Measurements from ENCODE around the gene PDLIM1. TPM values are rescaled to one million over a fixed set of nuclear protein-coding genes. Genes with fewer than 3 reads are reported as not detected.

Gene PDLIM1
- total and polyA plus RNA-seq, 9 of the 15 experiments (the other 6 are each of a cell fraction or from before 2014, with no cell fraction given): 19.8 to 164 (median 39.1) TPM

- intact Hi-C loops (cut with micrococcal nuclease) (no loop called here), in situ Hi-C loops (cut with MboI) (no loop called here)
- ChIA-PET POLR2A (interaction anchor here (0.6 kb wide), 1 partner anchor 38 kb away, joined by 3 read pairs; no protein-coding TSS in a partner anchor), CTCF (ENCODE audit: low intra/inter-chr PET ratio) (no interaction called here)
- Histone ChIP-seq H3K9me3 (replicated peaks; ENCODE audit: control insufficient read depth, insufficient read depth, low read depth, low read length) (no peaks in the 10 kb centered on the region), H3K36me3 (ENCODE audit: control insufficient read depth, insufficient read depth, low read length) (peaks cover 72% of the 10 kb centered on the region; the same call in 2 of the 3 replicates), H3K27me3 (ENCODE audit: control insufficient read depth in 2 of 2, insufficient read depth in 2 of 2, low read length in 2 of 2) (no peaks in the 10 kb centered on the region), H3K4me2 (ENCODE audit: insufficient read depth, low read length) (no peak overlapping the region), H3K79me2 (ENCODE audit: control insufficient read depth, insufficient read depth, low read length) (no peaks in the 10 kb centered on the region; the same call in 2 of the 3 replicates), H3K9me1 (ENCODE audit: control insufficient read depth, insufficient read depth, low read length) (no peaks in the 10 kb centered on the region), H2AFZ (ENCODE audit: low read depth, low read length) (no peak overlapping the region), H4K20me1 (replicated peaks; ENCODE audit: control insufficient read depth, insufficient read depth, low read length) (no peaks in the 10 kb centered on the region), H3K4me3 (no peak overlapping the region), H3K4me1 (replicated peaks in 1 of 2; ENCODE audit: control insufficient read depth in 2 of 2, insufficient read depth in 2 of 2, low read length in 2 of 2) (peaks cover 5 to 8% of the 10 kb centered on the region in 2 experiments; a peak in 3 of 5 replicates), H3K9ac (ENCODE audit: insufficient read depth in 1 of 2, low read depth in 2 of 2, low read length in 2 of 2) (peak overlapping the region in 1 of 2 experiments; percentile 27; a peak in 1 of 4 replicates), H3K27ac (ENCODE audit: extremely low read depth, low read depth, low read length) (peak overlapping the region; percentile 47; the same call in 2 of the 3 replicates)
- FAIRE-seq (peak; percentile 32), ATAC-seq (peak; percentile 70), DNase-seq (ENCODE audit: extremely low read depth in 1 of 4, low spot score in 3 of 4) (peak in 2 of 4 experiments; percentile 17 to 42)
- 17% methylated on average over 2 of the region's 3 CpGs for WGBS (ENCODE audit: insufficient coverage, low coverage, missing lambda C conversion rate)
- BruUV-seq (replicated peaks): no TSS peak
- TF ChIP-seq ATF3 (IDR thresholded peaks at IDR 0.05) (peak; percentile 92), ATF3 (CRISPR knock-in tag; conservative IDR thresholded peaks at IDR 0.05) (no peak), DPF2 (IDR thresholded peaks at IDR 0.05) (peak; percentile 21; the same call in 1 of the 2 replicates), TCF3 (CRISPR knock-in tag; IDR thresholded peaks at IDR 0.05) (peak; percentile 34), SOX6 (IDR thresholded peaks at IDR 0.05) (peak; percentile 87), IFI16 (CRISPR knock-in tag; IDR thresholded peaks at IDR 0.05) (no peak), POLR2AphosphoS2 (IDR thresholded peaks at IDR 0.05; ENCODE audit: low read length) (no peak), TEAD4 (IDR thresholded peaks at IDR 0.05; ENCODE audit: low read length) (peak; percentile 59), TEAD4 (CRISPR knock-in tag; IDR thresholded peaks at IDR 0.05; ENCODE audit: borderline replicate concordance) (no peak), MECOM (CRISPR knock-in tag; IDR thresholded peaks at IDR 0.05) (no peak), MAFF (IDR thresholded peaks at IDR 0.05; ENCODE audit: low read length) (peak; percentile 1; the same call in 1 of the 2 replicates), CBFA2T3 (IDR thresholded peaks at IDR 0.05) (peak; percentile 49), ARID1B (IDR thresholded peaks at IDR 0.05) (peak; percentile 49; the same call in 1 of the 2 replicates), SMARCE1 (IDR thresholded peaks at IDR 0.05) (peak; percentile 26; the same call in 1 of the 2 replicates), TAL1 (IDR thresholded peaks at IDR 0.05) (peak; percentile 25; the same call in 1 of the 2 replicates), THAP7 (CRISPR knock-in tag; IDR thresholded peaks at IDR 0.05) (no peak), HINFP (tag; conservative IDR thresholded peaks at IDR 0.05; ENCODE audit: low read depth) (no peak), TAF1 (IDR thresholded peaks at IDR 0.05; ENCODE audit: control insufficient read depth, extremely low read depth, insufficient read depth, low read length, severe bottlenecking) (no peak), MCM5 (IDR thresholded peaks at IDR 0.05; ENCODE audit: low read depth) (no peak), CTBP1 (IDR thresholded peaks at IDR 0.05; ENCODE audit: borderline replicate concordance) (peak; percentile 67; the same call in 1 of the 2 replicates), FOSL1 (tag; conservative IDR thresholded peaks at IDR 0.05) (peak; percentile 78), L3MBTL2 (IDR thresholded peaks at IDR 0.05) (no peak), TEAD1 (CRISPR knock-in tag; IDR thresholded peaks at IDR 0.05) (peak; percentile 66 to 88; a peak in 3 of 4 replicates), SMC3 (conservative IDR thresholded peaks at IDR 0.05; ENCODE audit: insufficient read depth, low read depth, low read length) (no peak)
Observed at GRCh38 chr10:95260397-95260881, 30.4 kb downstream of the PDLIM1 start.

Measured in K562 (cell line).